ENCODE results near the gene UROC1.

DNA sequence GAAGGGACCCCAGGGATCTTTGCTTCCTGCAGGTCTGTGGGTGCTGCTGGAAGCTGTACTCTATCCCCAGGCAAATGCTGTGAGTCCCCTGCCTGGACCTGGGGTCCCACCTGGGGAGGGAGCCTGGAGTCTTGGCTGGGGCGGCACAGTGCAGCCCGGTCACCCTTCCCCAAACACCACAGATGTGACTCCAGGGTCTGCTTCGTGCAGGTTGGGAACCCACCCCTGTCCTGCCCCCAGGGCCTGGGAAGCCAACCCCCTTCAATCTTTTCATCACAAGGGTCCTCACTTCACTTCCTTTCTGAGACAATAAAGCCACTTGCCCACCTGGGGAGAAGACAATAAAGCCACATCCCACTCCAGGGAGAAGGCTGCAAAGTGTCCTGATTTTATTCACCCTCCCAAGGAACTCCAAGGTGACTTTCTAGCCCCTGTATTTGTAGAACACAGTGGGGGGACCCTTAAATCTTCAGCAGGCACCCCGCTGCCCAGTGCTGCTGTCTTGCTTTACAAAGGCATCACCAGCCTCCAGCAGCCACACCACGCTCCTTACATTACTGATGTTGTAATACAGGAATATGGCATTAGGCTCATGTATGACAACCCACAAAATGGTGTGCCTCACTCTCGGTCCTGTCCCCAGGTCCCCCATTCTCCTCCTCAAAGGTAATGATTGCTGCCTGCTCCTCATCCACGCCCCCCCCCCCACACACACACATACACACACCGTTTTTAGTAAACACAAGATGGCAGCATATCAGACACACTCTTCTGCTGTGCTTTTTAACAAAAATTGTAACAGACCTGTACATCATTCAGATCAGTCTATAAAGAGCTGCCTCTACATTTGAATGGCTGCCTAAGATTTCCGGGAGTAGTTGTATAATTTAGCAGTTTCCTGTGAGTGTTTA lies 31.2 kb upstream of the UROC1 start:
- TF ChIP-seq, protein P1, sequence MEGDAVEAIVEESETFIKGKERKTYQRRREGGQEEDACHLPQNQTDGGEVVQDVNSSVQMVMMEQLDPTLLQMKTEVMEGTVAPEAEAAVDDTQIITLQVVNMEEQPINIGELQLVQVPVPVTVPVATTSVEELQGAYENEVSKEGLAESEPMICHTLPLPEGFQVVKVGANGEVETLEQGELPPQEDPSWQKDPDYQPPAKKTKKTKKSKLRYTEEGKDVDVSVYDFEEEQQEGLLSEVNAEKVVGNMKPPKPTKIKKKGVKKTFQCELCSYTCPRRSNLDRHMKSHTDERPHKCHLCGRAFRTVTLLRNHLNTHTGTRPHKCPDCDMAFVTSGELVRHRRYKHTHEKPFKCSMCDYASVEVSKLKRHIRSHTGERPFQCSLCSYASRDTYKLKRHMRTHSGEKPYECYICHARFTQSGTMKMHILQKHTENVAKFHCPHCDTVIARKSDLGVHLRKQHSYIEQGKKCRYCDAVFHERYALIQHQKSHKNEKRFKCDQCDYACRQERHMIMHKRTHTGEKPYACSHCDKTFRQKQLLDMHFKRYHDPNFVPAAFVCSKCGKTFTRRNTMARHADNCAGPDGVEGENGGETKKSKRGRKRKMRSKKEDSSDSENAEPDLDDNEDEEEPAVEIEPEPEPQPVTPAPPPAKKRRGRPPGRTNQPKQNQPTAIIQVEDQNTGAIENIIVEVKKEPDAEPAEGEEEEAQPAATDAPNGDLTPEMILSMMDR (IDR thresholded peaks at IDR 0.05) = no peak
- TF ChIP-seq EZH2 (IDR thresholded peaks at IDR 0.05; ENCODE audit: borderline replicate concordance, insufficient read depth, low read depth, low read length, poor library complexity, severe bottlenecking) = no peak
